ENCODE results near the gene ZNF208. TPM values are rescaled to one million over a fixed set of nuclear protein-coding genes. Genes with fewer than 3 reads are reported as not detected.
"Not testable (repeated sequence)": the region's sequence is repeated elsewhere in the genome, so short reads cannot be mapped to it uniquely, and the experiment has no call there.

ZNF208 gene
- total RNA-seq, 2 donors from 2014 or later: 4.4 to 25.7 TPM

DNA sequence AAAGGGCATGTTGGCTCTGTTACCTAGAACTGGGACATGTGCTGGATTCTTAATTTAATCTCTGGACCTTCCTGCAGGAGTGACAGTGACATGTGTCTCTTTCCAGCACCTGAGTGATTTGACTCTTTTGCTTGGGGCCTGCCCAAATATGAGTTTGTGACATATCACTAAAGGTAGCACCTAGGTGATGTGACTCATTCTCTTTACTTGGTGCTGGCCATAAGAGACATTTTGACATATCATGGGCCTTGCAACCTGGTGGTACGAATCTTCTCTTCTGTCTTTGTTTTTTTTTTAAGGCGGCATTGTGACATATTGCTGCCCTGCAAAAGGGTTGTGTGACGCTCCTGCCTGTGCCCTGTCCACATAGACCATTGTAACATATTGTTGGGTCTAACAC is 108.9 kb downstream of the ZNF208 start:
- H3K4me1 ChIP-seq: no peaks in the 10 kb centered on the region
- DNase-seq (ENCODE audit: low spot score): no peak
- TF ChIP-seq, protein P1, sequence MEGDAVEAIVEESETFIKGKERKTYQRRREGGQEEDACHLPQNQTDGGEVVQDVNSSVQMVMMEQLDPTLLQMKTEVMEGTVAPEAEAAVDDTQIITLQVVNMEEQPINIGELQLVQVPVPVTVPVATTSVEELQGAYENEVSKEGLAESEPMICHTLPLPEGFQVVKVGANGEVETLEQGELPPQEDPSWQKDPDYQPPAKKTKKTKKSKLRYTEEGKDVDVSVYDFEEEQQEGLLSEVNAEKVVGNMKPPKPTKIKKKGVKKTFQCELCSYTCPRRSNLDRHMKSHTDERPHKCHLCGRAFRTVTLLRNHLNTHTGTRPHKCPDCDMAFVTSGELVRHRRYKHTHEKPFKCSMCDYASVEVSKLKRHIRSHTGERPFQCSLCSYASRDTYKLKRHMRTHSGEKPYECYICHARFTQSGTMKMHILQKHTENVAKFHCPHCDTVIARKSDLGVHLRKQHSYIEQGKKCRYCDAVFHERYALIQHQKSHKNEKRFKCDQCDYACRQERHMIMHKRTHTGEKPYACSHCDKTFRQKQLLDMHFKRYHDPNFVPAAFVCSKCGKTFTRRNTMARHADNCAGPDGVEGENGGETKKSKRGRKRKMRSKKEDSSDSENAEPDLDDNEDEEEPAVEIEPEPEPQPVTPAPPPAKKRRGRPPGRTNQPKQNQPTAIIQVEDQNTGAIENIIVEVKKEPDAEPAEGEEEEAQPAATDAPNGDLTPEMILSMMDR (IDR thresholded peaks at IDR 0.05): no peak
- H3K27ac ChIP-seq: no peak overlapping the region
- no peak overlapping the region for H3K4me3 ChIP-seq
- no peaks in the 10 kb centered on the region for H3K36me3 ChIP-seq
- H3K27me3 ChIP-seq: no peaks in the 10 kb centered on the region
- no peaks in the 10 kb centered on the region for H3K9me3 ChIP-seq

DNA sequence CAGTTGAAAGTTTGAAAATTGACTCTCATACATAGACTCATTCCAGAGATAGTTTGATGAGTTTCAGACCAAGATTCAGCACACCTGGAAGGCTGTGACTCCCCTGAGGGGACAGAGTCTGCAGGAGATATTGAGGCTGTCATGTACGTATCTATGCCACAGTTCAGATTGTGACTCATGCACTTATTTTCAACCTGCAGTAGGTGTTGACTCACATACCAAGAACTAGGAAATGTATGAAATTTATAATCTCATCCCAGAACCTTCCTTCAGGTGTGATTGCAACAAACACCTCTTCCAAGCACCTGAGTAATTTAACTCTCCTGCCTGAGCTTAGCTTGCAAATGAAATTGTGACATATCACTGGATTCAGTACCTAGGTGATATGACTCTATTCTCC is 110.3 kb downstream of the ZNF208 start:
- no peak overlapping the region for H3K27ac ChIP-seq
- no peak for DNase-seq (ENCODE audit: low spot score)
- H3K27me3 ChIP-seq: no peaks in the 10 kb centered on the region
- TF ChIP-seq, protein P1 (IDR thresholded peaks at IDR 0.05): no peak
- H3K9me3 ChIP-seq: no peaks in the 10 kb centered on the region
- H3K4me3 ChIP-seq: no peak overlapping the region
- no peaks in the 10 kb centered on the region for H3K4me1 ChIP-seq
- no peaks in the 10 kb centered on the region for H3K36me3 ChIP-seq

DNA sequence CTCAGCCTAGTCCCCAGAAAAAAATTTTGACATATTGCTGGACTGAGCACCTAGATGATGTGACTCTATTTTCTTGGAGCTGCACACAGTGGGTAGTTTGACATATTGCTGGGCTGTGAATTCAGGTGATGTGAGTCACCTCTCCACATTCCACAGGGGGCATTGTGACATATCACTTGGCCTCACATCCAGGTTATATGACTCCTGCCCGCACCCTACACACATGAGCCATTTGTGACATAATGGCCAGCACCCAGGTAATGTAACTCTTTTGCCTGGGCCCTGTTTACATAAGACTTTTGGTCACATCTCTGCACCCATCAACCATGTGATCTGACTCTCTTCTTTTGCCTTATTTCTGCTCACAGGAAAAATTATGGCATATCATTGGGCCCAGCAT is 119.7 kb downstream of the ZNF208 start:
- Histone ChIP-seq H3K9me3 (peaks cover 0 to 4% of the 10 kb centered on the region in 2 donors), H3K4me3 (no peak overlapping the region), H3K4me1 (no peaks in the 10 kb centered on the region), H3K36me3 (no peaks in the 10 kb centered on the region), H3K27me3 (no peaks in the 10 kb centered on the region), H3K27ac (no peak overlapping the region)
- DNase-seq (ENCODE audit: low spot score): no peak
- TF ChIP-seq, protein P1 (IDR thresholded peaks at IDR 0.05): no peak

DNA sequence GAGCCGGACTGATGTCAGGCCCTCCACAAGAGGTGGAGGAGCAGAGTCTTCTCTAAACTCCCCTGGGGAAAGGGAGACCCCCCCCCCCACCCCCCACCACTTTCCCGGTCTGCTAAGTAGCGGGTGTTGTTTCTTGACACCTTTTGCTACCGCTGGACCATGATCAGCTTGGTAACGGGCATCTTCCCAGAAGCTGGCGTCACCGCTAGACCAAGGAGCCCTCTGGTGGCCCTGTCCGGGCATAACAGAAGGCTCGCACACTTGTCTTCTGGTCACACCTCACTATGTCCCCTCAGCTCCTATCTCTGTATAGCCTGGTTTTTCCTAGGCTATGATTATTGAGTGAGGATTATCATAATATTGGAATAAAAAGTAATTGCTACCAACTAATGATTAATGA is 120.7 kb downstream of the ZNF208 start:
- H3K9me3 ChIP-seq; DNase-seq (ENCODE audit: low spot score); H3K4me1 ChIP-seq; H3K4me3 ChIP-seq; H3K27ac ChIP-seq; H3K27me3 ChIP-seq; H3K36me3 ChIP-seq: not testable (repeated sequence)
- TF ChIP-seq, protein P1 (IDR thresholded peaks at IDR 0.05): peak in 1 of 2 donors; percentile 61

DNA sequence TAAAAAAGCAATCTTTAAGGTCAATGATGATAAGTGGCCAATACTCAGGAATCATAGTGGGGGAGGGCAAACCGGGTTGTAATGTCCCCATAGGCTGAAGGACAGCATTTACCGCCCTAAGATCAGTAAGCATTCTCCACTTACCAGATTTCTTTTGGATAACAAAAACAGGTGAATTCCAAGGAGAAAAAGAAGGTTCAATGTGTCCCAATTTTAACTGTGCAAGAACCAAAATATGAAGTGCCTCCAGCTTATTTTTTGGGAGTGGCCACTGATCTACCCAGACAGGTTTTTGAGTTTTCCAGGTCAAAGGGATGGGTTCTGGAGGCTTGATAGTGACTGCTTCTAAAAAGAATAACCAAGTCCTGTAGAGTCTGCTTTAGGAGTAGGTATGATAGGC is 125.2 kb downstream of the ZNF208 start:
- not testable (repeated sequence) for H3K9me3 ChIP-seq; DNase-seq (ENCODE audit: low spot score); H3K4me3 ChIP-seq; H3K27ac ChIP-seq; H3K36me3 ChIP-seq; H3K27me3 ChIP-seq; H3K4me1 ChIP-seq

DNA sequence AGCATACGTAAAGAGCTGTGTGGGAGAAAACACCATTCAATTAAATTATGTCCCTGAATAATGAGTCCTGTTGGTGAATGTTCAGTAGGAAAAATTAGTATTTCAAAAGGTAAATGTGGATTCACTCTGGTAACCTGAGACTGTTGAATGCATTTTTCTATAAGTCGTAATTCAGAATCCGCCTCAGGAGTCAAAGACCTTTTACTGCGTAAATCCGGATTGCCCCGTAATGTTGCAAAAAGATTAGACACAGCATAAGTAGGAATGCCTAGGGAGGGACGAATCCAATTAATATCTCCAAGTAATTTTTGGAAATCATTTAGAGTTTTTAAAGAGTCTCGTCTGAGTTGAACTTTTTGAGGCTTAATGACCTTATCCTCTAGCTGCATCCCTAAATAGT is 126.0 kb downstream of the ZNF208 start:
- not testable (repeated sequence) for H3K27ac ChIP-seq; H3K36me3 ChIP-seq; DNase-seq (ENCODE audit: low spot score); H3K4me3 ChIP-seq; H3K9me3 ChIP-seq; H3K27me3 ChIP-seq; H3K4me1 ChIP-seq

DNA sequence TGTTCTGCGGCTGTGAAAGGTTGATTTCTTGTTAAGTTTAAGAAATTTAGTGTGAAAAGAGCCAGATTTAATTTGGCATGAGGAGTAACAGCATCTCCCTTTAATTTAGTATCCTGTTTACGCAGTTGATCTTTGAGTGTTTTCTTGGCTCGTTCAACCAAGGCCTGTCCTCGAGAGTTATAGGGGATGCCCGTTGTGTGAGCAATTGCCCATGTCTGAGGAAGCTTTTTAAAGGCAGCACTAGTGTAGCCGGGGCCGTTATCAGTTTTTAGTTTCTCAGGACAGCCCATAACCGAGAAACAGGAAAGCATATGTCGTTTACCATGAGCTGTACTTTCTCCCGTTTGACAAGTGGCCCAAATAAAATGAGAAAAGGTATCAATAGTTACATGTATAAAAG is 127.2 kb downstream of the ZNF208 start:
- H3K27ac ChIP-seq: no peak overlapping the region
- no peak overlapping the region for H3K4me3 ChIP-seq
- H3K4me1 ChIP-seq: no peaks in the 10 kb centered on the region
- TF ChIP-seq, protein P1 (IDR thresholded peaks at IDR 0.05): no peak
- no peaks in the 10 kb centered on the region for H3K27me3 ChIP-seq
- no peaks in the 10 kb centered on the region for H3K9me3 ChIP-seq
- DNase-seq (ENCODE audit: low spot score): no peak
- H3K36me3 ChIP-seq: no peaks in the 10 kb centered on the region

Other genes starting within 250 kb of the ZNF208 start
- gene ZNF100, start 243.4 kb downstream of the ZNF208 start, total RNA-seq: 1 to 10 TPM; 2.2 to 2.8 TPM
- gene ZNF43, start 174.8 kb downstream of the ZNF208 start, total RNA-seq: 1 to 10 TPM; 5.9 to 7.2 TPM
- gene ZNF257, start 41.5 kb upstream of the ZNF208 start, total RNA-seq: under 1 TPM; 0.43 to 0.89 TPM
- gene ZNF676, start 186.0 kb upstream of the ZNF208 start, total RNA-seq: 1 to 10 TPM; 1.9 to 2.4 TPM